Measurements from ENCODE around the gene CNTNAP2. TPM values are rescaled to one million over a fixed set of nuclear protein-coding genes. Genes with fewer than 3 reads are reported as not detected.

CNTNAP2 gene
- total and polyA plus RNA-seq, 7 donors = 0.60 to 2.4 (median 1.7) TPM

GRCh38 chr7:146982482-146982881 is 865.9 kb downstream of the CNTNAP2 start:
- TF ChIP-seq CTCF (IDR thresholded peaks at IDR 0.05) = no peak
- no peak for TF ChIP-seq POLR2A (IDR thresholded peaks at IDR 0.05)
- no peak for TF ChIP-seq POLR2AphosphoS5 (IDR thresholded peaks at IDR 0.05)
- TF ChIP-seq EP300 (IDR thresholded peaks at IDR 0.05) = no peak
- intact Hi-C loops (cut with DNase I) = no loop called here
- no peaks in the 10 kb centered on the region for H3K9me3 ChIP-seq
- H3K36me3 ChIP-seq = no peaks in the 10 kb centered on the region
- no peaks in the 10 kb centered on the region for H3K4me1 ChIP-seq
- WGBS, 2 donors = 81 to 87% methylated on average over 2 of the region's 2 CpGs
- no peak for DNase-seq
- no peak overlapping the region for H3K4me3 ChIP-seq
- H3K27me3 ChIP-seq = no peaks in the 10 kb centered on the region
- no peak overlapping the region for H3K27ac ChIP-seq

DNA sequence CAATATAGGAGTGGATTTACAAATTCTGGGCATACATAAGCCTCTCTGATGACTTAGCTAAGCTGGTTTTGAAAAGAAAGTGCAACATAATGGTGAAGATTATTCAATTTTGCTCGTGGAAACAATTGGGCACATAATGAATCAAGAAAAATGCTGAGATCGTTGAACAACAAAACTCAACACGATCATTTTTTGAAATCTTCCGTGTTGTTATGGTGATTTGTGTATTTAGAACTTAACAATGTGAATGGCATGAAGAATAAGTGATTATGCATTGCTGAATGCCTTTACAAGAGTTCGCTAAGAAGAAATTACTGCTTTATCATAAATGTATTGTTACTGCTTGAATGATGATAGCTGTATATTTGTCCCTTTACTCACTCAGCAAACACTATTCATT is 875.0 kb downstream of the CNTNAP2 start:
- DNase-seq = no peak
- 68 to 80% methylated on average over 5 of the region's 5 CpGs for WGBS, 2 donors
- intact Hi-C loops (cut with DNase I) = no loop called here
- Histone ChIP-seq H3K4me1 (no peaks in the 10 kb centered on the region), H3K4me3 (no peak overlapping the region), H3K36me3 (no peaks in the 10 kb centered on the region), H3K9me3 (no peaks in the 10 kb centered on the region), H3K27ac (no peak overlapping the region), H3K27me3 (no peaks in the 10 kb centered on the region)
- no peak for TF ChIP-seq CTCF (IDR thresholded peaks at IDR 0.05)
- TF ChIP-seq POLR2AphosphoS5 (IDR thresholded peaks at IDR 0.05) = no peak
- no peak for TF ChIP-seq EP300 (IDR thresholded peaks at IDR 0.05)
- TF ChIP-seq POLR2A (IDR thresholded peaks at IDR 0.05) = no peak

GRCh38 chr7:146993764-146994163 is 877.2 kb downstream of the CNTNAP2 start:
- intact Hi-C loops (cut with DNase I) = no loop called here
- H3K4me3 ChIP-seq = no peak overlapping the region
- 70 to 84% methylated on average over 1 of the region's 1 CpG for WGBS, 2 donors

GRCh38 chr7:147008530-147008929 is 891.9 kb downstream of the CNTNAP2 start:
- H3K27me3 ChIP-seq = no peaks in the 10 kb centered on the region
- H3K27ac ChIP-seq = no peak overlapping the region
- DNase-seq = no peak
- intact Hi-C loops (cut with DNase I) = no loop called here
- no peaks in the 10 kb centered on the region for H3K36me3 ChIP-seq
- no peaks in the 10 kb centered on the region for H3K4me1 ChIP-seq
- no peak overlapping the region for H3K4me3 ChIP-seq
- TF ChIP-seq CTCF (IDR thresholded peaks at IDR 0.05) (no peak), POLR2A (IDR thresholded peaks at IDR 0.05) (no peak), POLR2AphosphoS5 (IDR thresholded peaks at IDR 0.05) (no peak), EP300 (IDR thresholded peaks at IDR 0.05) (no peak)
- WGBS, 2 donors = 26 to 69% methylated on average over 6 of the region's 6 CpGs
- H3K9me3 ChIP-seq = no peaks in the 10 kb centered on the region

More at GRCh38 chr7:146993764-146994163, 877.2 kb downstream of the CNTNAP2 start:
- H3K36me3 ChIP-seq = no peaks in the 10 kb centered on the region
- no peaks in the 10 kb centered on the region for H3K9me3 ChIP-seq
- no peaks in the 10 kb centered on the region for H3K4me1 ChIP-seq
- no peaks in the 10 kb centered on the region for H3K27me3 ChIP-seq
- no peak overlapping the region for H3K27ac ChIP-seq
- TF ChIP-seq POLR2AphosphoS5 (IDR thresholded peaks at IDR 0.05) = no peak
- DNase-seq = no peak

DNA sequence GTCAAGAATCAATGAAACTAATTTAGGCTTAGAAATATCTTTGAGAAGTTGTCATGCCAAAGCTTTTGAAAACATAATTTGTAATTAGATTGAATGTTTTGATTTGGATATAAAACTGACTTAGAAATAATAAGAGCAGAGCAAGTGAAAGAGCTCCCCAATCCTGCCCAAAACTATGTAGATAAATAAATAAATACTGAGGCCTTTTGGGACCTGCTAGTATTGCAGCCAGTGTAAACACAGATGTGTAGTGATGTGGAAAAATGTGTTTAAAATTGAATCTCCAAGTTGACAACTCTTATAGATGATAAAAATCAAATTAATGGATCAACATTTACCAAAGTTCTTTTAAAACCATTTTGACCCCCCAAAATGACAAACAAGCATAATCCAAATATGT is 896.1 kb downstream of the CNTNAP2 start:
- Histone ChIP-seq H3K4me1 (no peaks in the 10 kb centered on the region), H3K4me3 (no peak overlapping the region), H3K27me3 (no peaks in the 10 kb centered on the region), H3K36me3 (no peaks in the 10 kb centered on the region), H3K27ac (no peak overlapping the region), H3K9me3 (no peaks in the 10 kb centered on the region)
- no peak for DNase-seq
- TF ChIP-seq CTCF (IDR thresholded peaks at IDR 0.05) (no peak), POLR2AphosphoS5 (IDR thresholded peaks at IDR 0.05) (no peak), EP300 (IDR thresholded peaks at IDR 0.05) (no peak), POLR2A (IDR thresholded peaks at IDR 0.05) (no peak)
- intact Hi-C loops (cut with DNase I) = no loop called here
